Ureter (tissue), 1 donor: ENCODE measurements around the gene IVD. TPM values are rescaled to one million over a fixed set of nuclear protein-coding genes. Genes with fewer than 3 reads are reported as not detected.
A peak's percentile ranks its signal among the peaks of the same experiment; 100 is the strongest.

Source experiments
- DNase-seq: peaks from one replicate; pipeline ENCODE4 v3.0.0-alpha.2; 2020; ENCODE audit warnings: low spot score
- total RNA-seq: library from RNA; stranded (reverse); gene quantifications from one replicate; pipeline ENCODE4 v1.2.4, GENCODE V29; 2023
- donor health status: DM: yes; HTN: yes; CAD: no.

The IVD gene
- total RNA-seq, 1 donor from 2014 or later: 109 TPM

DNA sequence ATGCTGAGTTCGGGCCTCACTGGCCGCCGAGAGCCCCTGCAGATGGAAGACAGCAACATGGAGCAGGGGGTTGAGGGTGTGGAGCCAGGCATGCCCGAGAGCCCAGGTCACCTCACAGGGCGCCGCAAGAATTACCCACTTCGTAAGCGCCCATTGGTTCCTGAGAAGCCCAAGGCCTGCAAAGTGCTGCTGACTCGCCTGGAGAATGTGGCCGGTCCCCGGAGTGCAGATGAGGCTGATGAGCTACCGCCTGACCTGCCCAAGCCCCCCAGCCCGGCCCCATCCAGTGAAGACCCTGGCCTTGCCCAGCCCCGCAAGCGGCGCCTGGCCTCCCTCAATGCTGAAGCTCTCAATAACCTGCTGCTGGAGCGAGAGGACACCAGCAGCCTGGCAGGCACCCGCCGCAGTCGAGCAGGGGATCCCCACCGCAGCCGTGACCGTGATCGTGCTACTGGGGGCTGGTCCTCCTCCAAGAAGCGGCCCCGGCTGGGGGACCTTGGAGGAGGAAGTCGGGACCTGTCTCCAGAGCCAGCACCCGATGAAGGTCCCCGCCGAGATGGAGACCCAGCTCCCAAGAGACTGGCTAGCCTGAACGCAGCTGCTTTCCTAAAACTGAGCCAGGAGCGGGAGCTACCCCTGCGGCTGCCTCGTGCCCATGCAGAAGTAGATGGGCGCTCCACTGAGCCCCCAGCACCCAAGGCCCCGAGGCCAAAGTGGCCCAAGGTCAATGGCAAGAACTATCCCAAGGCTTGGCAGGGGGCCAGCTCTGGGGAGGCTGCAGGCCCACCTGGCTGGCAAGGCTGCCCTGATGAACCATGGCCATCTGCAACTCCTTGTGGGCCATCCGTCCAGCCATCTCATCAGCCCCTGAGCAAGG lies 53.1 kb downstream of the IVD start:
- no peak for DNase-seq

DNA sequence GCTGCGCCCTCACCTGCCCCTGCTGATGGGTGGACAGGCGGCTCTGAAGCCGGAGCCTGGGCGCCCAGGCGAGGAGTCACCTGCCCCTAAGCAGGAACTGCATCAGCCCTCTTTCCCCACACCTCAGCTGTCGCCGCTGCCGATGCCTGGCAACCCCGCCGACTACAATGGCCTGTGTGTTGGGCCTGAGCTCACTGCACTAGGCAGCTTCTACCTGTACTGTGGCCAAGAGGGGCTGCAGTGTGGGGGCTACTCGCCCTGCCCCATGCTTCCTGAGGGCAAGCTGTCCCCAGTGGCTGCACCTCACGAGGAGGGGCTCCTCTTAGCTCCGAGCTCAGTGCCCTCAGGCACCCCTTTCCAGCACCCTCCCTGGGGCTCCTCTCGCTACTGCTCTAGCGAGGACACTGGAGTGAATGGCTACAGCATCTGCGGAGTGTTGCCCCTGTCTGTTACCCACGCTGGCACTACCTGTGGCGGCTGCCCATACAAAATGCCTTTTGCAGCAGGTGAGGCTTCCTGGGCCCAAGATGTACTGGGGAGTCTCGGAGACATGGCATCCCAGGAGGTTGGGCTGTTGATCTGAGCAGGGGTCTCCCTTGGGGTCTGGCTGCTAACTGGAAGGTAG lies 53.9 kb downstream of the IVD start:
- DNase-seq: no peak

DNA sequence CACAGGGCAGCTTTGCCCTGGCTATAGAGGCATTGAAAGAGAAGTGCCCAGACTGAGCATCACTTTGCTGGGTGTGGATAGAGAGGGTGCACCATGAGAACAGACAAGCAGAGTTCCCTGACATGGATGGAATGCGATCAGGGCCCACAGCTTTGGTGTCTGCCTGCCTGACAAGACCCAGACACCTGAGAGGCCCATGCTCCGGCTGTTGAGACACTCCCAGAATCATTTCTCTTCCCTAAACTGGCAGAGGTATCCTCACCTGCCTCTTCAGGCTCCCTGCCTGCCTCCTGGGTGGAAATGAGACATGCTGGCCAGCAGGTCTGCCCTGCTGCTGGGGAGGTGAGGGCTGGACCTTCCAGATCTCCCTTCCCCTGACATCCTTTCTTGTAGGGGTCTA lies 54.8 kb downstream of the IVD start:
- DNase-seq: no peak

DNA sequence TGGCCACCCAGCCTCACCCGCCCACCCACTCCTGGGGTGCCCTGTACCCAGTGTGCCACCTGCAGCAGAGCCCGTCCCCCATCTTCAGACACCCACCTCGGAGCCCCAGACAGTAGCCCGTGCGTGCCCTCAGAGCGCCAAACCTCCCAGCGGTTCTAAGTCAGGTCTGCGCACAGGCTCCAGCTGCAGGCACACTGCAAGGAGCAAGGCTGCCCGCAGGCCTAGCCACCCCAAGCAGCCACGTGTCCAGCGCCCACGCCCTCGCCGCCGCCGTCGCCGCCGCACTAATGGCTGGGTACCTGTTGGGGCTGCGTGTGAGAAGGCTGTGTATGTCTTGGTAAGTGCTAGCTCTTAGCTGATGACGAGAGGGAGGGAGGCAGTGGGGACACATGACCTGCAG lies 56.4 kb downstream of the IVD start:
- no peak for DNase-seq

DNA sequence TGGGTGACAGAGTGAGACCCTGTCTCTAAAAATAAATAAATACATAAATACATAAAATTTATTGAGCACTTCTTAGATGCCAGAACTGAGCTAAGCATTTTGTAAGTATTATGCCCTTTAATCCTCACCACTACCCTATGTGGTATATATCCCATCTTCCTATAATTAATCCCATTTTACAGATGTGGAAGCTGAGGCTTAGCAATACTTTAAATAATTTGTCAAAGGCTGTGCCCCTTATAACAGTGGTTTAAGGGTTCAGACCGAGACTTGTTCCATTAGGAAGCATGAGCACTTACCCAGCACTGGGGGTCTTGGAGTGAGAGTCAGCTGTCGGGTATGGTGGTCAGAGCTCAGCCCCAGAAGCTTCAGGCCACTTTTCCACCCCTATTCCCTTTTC lies 57.7 kb downstream of the IVD start:
- DNase-seq: no peak

DNA sequence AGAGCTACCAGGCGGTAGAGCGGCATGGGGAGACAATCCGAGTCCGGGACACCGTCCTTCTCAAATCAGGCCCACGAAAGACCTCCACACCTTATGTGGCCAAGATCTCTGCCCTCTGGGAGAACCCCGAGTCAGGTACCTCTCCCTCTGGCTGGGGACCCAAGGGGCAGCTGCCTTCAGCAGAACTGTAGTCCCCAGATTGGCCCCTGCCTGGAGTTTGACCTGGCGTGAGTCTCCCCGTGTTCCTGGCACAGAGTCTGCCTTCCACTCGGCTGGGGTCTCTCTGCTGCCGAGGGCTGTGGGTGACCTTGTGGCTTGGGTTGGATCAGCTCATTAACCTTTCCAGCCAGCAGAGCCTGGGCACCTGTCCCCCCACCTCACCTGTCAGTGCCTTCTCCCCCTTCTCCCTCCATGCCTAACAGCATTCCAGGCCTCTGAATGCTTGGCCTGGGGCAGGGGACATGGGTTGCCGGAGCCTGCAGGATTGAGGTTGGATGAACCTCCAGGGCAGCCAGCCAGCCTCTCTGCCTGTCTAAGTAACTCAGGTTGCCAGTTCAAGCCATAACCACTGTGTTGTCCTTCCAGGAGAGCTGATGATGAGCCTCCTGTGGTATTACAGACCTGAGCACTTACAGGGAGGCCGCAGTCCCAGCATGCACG lies 58.4 kb downstream of the IVD start:
- DNase-seq: no peak

DNA sequence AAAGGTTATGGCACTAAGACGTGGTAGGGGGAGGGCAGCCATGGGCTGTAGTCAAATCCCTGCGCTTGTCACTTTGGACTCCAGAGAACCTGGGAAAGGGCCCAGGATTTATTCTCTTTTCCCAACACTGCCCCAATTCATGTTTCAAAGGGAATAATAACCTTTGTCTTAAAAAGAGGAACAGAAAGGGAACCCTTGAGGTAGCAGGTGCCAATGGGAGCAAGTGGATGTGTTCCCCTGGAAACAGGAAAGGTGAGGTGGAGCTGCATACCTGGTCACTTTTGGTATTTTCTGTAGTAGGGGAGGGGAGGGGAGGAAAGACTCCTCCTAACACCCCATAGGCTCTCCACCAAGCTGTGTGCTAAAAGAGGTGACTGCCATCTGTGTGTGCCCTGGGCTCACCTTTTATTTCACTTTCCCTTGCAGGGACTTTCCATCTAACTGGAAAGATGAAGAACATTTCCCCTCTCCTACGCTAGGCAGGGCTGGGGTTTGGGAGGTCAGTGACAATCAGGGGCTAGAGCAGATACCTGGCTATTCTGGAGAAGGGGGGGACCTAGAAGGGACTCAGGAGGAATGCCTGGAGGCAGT lies 59.1 kb downstream of the IVD start:
- DNase-seq: no peak

DNA sequence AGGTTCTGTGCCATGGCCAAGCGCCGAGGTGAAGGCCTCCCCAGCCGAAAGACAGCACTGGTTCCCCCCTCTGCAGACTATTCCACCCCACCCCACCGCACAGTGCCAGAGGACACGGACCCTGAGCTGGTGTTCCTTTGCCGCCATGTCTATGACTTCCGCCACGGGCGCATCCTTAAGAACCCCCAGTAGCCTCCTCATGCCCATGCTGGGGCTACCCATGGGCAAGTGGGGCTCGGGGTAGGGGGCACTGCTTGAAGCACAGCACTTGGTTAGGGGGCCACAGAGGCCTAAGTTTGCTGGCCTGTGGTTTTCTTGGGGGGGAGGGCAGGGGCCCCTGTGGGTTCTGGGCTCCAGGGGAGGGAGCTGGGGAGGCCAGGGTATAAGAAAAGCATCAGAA lies 60.3 kb downstream of the IVD start:
- DNase-seq: no peak

DNA sequence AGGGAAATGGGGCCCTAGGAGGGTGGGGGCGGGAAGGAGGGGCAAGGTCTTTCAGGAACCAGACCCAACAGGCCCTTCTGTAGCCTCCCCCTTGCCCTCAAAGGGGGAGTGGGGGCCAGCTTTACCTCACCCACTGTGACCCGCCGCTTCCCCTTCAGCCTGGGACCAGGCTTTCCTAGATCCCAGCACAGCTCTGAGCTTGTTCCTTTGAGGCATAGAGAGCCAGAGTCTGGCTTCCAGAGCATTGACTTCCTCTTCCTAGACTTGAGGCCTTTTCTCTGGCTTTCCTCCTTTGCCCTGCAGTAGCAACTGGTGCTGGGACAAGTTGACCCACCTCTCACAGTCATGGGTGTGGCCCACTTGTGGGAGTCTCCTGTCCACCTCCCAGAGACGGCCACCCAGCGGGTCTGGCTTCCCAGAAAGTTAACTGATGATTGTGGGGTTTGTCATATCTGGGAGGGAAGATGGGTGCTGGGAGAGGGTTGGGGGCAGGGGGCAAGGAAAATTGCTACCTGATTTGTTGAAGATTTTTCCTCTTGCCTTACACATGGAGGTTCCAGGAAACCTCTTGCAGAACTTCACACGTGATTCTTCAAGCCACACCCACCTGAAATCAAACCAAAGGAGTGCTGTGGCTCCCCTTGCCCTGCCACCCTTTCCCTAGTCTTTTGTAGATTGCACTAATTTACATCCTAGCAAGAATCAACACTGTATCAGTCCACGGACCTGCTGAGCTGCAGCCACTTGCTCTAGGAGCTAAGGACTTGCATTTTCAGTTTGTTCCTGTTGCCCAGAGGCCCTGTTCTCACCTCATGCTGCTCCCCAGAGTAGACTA lies 61.0 kb downstream of the IVD start:
- peak; percentile 68 for DNase-seq

DNA sequence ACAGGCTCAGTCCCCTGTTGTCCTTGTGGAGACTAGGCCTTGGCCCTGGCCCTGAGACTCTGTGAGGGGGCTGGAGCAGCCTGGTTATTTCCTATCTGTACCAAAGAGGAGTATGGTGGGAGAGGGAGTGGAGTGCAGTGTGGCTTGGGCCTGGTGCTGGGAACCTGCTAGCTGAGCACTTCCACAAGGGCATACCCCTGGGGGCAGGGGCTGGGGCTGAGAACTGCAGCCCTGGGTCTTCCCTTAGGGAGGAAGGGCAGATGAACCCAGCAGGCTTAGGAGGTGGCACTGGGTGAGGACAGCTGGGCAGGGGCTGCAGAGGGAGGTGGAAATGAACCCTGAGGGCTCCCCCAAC lies 61.6 kb downstream of the IVD start:
- no peak for DNase-seq

DNA sequence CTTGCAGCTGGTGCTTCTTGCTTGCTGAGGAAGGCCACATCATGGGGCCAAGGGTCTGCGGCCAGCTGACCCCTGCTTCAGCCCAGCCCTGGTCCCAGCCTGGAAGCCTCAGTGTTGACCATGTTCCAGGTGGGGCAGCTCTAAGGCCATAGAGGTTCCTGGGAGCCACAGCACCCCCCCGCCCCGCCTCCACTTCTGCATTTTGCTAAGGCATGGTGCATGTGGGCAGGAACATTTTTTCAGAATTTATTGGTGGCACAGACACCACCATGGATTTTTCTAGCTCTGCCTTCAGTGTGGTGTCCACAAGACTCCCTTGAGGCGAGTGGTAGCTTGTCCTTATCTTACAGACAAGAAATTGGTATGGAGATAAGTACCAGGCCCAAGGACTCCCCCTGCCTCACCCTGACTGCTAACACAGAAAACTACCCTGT lies 63.3 kb downstream of the IVD start:
- no peak for DNase-seq

DNA sequence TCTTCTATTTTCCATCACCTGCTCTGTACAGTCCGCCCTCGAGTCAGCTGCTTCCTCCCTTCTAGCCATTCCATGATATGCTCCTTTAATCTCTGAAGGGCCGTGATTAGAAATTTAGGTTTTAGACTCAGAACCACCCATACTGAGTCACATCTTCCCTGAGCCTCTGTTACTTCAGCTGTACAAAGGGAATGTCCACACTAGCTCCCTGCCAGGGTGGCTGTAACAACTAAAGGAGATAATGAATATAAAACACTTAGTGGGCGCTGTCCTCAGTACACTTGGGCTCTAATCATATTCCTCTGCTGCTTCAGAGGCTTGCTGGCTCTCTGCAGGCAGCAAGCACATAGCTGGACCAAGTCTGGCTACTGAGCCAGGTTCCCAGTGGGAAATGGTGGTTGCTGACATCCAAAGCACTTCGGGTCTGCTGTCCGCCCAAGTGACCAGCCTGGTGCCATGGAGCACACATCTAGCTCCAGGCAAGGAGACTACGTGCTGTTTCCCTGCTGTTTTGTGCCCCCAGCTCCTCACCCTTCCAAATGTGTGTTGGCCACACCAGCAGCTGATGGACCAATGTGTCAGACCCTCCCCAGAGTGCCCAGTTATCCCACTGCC lies 64.3 kb downstream of the IVD start:
- no peak for DNase-seq

DNA sequence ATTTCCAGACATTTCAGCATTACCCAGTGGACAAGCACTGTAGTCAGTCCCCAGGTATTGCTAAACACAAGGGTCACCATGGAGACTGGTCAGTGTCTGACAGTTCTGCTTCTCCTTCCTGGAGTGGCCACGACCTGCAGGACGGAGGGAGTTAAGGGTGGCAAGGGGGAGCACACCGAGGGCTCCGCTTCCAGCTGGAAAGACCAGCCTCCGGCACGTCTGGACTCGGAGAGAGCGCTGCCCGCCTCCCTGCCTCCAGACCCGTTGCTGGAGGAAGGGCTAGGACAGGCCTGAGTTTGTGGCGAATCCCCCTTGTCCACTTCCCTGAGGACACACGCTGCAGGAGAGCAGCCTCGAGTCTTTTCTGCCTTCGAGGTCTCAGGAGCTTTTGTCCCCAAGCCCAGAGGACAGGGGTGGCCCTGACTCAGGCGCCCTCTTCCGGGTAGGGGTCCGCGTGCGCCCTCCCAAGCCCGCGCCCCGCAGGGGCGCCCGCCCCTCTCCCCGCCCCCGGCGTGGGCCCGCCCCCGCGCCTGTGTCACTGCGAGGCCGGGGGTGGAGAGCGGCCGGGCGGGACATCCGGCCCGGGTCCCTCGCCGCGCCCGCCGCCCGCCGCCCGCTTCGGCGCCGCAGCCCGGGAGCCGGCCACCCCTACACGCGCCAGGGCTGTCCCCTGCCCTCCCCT lies 65.0 kb downstream of the IVD start, which contains the start of gene CHST14:
CHST14 (plus strand) TSS at position 562 of the 682 bp plus-strand sequence. CDS start 230 bp downstream, outside the sequence.
- DNase-seq: no peak

Other genes with a start within 250 kb of the IVD start
- gene BUB1B, start 244.7 kb upstream of the IVD start, total RNA-seq: 1.9 TPM
- 29.5 TPM for gene PAK6, start 166.7 kb upstream of the IVD start, total RNA-seq
- not detected for gene ANKRD63, start 122.7 kb upstream of the IVD start, total RNA-seq
- gene PLCB2, start 97.9 kb upstream of the IVD start, total RNA-seq: 26.9 TPM
- 26.2 TPM for gene INAFM2, start 82.1 kb upstream of the IVD start, total RNA-seq
- 56.5 TPM for gene CCDC9B, start 64.9 kb upstream of the IVD start, total RNA-seq
- not detected for gene PHGR1, start 54.8 kb upstream of the IVD start, total RNA-seq
- 0.60 TPM for gene DISP2, start 47.6 kb upstream of the IVD start, total RNA-seq
- gene KNSTRN, start 23.1 kb upstream of the IVD start, total RNA-seq: 8.7 TPM
- gene BAHD1, start 35.2 kb downstream of the IVD start, total RNA-seq: 29.0 TPM
- gene CHST14, start 65.2 kb downstream of the IVD start, total RNA-seq: 18.0 TPM
- gene CCDC32, start 159.2 kb downstream of the IVD start, total RNA-seq: 28.9 TPM
- gene RPUSD2, start 163.5 kb downstream of the IVD start, total RNA-seq: 8.4 TPM
- gene KNL1, start 188.5 kb downstream of the IVD start, total RNA-seq: 1.2 TPM